Natural killer cell (primary cell): ENCODE measurements around the gene STK32A. TPM values are rescaled to one million over a fixed set of nuclear protein-coding genes. Genes with fewer than 3 reads are reported as not detected.

Experiments
- ATAC-seq, 3 donors: fragments of 150-1000 bp in 2 of 3; fragments of 200-7000 bp in 1 of 3; cut with Tn5 transposase; 1 replicate in 1 of 3; 2 replicates in 2 of 3; pipeline ENCODE4 v1.10.0; 2021; ENCODE audit warnings: mild to moderate bottlenecking in 2 of 3, moderate library complexity in 2 of 3
- DNase-seq, 2 donors: peaks; one replicate each; pipeline versions ENCODE4 v3.0.0 to v3.0.0-alpha.2; 2013 to 2021; ENCODE audit warnings: mixed read lengths in 1 of 2
- H3K27ac ChIP-seq: one replicate; pipeline ENCODE4 v1.5.1; 2013; ENCODE audit warnings: mild to moderate bottlenecking, low read length
- H3K27me3 ChIP-seq: one replicate; pipeline ENCODE4 v1.6.1; 2013; ENCODE audit warnings: low read length; ENCODE audit not compliant: control insufficient read depth, insufficient read depth
- H3K36me3 ChIP-seq: one replicate; pipeline ENCODE4 v1.6.1; 2013; ENCODE audit warnings: low read length; ENCODE audit not compliant: control insufficient read depth, insufficient read depth
- H3K4me1 ChIP-seq: one replicate; pipeline ENCODE4 v1.6.1; 2013; ENCODE audit warnings: low read length; ENCODE audit not compliant: control insufficient read depth, insufficient read depth
- H3K4me3 ChIP-seq: one replicate; pipeline ENCODE4 v1.5.1; 2013; ENCODE audit warnings: low read length
- H3K9me3 ChIP-seq: one replicate; pipeline ENCODE4 v1.6.1; 2013; ENCODE audit warnings: low read length; ENCODE audit not compliant: control insufficient read depth, insufficient read depth
- H3K27ac Mint-ChIP-seq, 2 donors: one replicate each; pipeline ENCODE4 v1.8.0; 2022; ENCODE audit warnings: mild to moderate bottlenecking in 2 of 2, mixed read lengths in 2 of 2, moderate library complexity in 1 of 2
- H3K27me3 Mint-ChIP-seq, 2 donors: one replicate each; pipeline ENCODE4 v1.8.0; 2022; ENCODE audit warnings: low read depth in 2 of 2, mixed read lengths in 2 of 2
- H3K36me3 Mint-ChIP-seq: one replicate; pipeline ENCODE4 v1.8.0; 2022; ENCODE audit warnings: mixed read lengths
- H3K4me1 Mint-ChIP-seq, 2 donors: one replicate each; pipeline ENCODE4 v1.8.0; 2022; ENCODE audit warnings: mixed read lengths in 2 of 2
- H3K4me3 Mint-ChIP-seq: one replicate; pipeline ENCODE4 v1.8.0; 2022; ENCODE audit warnings: mild to moderate bottlenecking, moderate library complexity, mixed read lengths
- H3K9me3 Mint-ChIP-seq, 2 donors: one replicate each; pipeline ENCODE4 v1.8.0; 2022; ENCODE audit warnings: mixed read lengths in 2 of 2
- CTCF ChIP-seq: fragments of 200-600 bp; IDR thresholded peaks from one replicate; pipeline ENCODE4 v1.8.0; 2022; ENCODE audit warnings: antibody characterized with exemption
- WGBS: methylation state at CpG from one replicate; pipeline ENCODE4 v1.1.7; 2013; ENCODE audit warnings: missing lambda C conversion rate; ENCODE audit not compliant: insufficient coverage; 5-methylcytosine and 5-hydroxymethylcytosine counted together
- intact Hi-C: fragments of 100-400 bp; cut with micrococcal nuclease; formaldehyde crosslinking; loops from one replicate; pipeline ENCODE4 v1.14.2; 2022
- total RNA-seq, 4 donors: library from RNA; stranded (reverse); fragments of 120-200 nt in 1 of 4; gene quantifications; one replicate each; pipeline versions ENCODE4 v1.2.3 to v1.2.4, GENCODE V29; 2013 to 2022

Gene STK32A
- total RNA-seq, 3 donors from 2014 or later (not counting 1 experiment from before 2014, with no cell fraction given) = not detected

- Mint-ChIP-seq H3K36me3 (no peaks in the 10 kb centered on the region), H3K27ac (no peak overlapping the region), H3K9me3 (no peaks in the 10 kb centered on the region), H3K4me3 (no peak overlapping the region), H3K27me3 (peaks cover 10% of the 10 kb centered on the region in 2 donors), H3K4me1 (no peaks in the 10 kb centered on the region)
- no peak for ATAC-seq
- H3K4me1 ChIP-seq = no peaks in the 10 kb centered on the region
- no peak for DNase-seq
- no peak for TF ChIP-seq CTCF
- H3K27ac ChIP-seq = no peak overlapping the region
- no peaks in the 10 kb centered on the region for H3K36me3 ChIP-seq
- intact Hi-C loops = no loop called here
- H3K27me3 ChIP-seq = no peaks in the 10 kb centered on the region
- H3K4me3 ChIP-seq = no peak overlapping the region
- no peaks in the 10 kb centered on the region for H3K9me3 ChIP-seq
- WGBS = 86% methylated on average over 7 of the region's 8 CpGs
Observed at GRCh38 chr5:147410496-147411358, 175.9 kb downstream of the STK32A start.

GRCh38 chr5:147411359-147412319 is 176.8 kb downstream of the STK32A start:
- Histone ChIP-seq H3K36me3 (no peaks in the 10 kb centered on the region), H3K27ac (no peak overlapping the region), H3K9me3 (no peaks in the 10 kb centered on the region), H3K27me3 (no peaks in the 10 kb centered on the region), H3K4me1 (no peaks in the 10 kb centered on the region), H3K4me3 (no peak overlapping the region)
- intact Hi-C loops = no loop called here
- Mint-ChIP-seq H3K4me3 (no peak overlapping the region), H3K27ac (no peak overlapping the region), H3K36me3 (no peaks in the 10 kb centered on the region), H3K27me3 (peaks cover 10% of the 10 kb centered on the region in 2 donors), H3K9me3 (no peaks in the 10 kb centered on the region), H3K4me1 (no peaks in the 10 kb centered on the region)
- DNase-seq (no peak), ATAC-seq (no peak)
- WGBS = 77% methylated on average over 8 of the region's 8 CpGs
- no peak for TF ChIP-seq CTCF

- H3K4me3 ChIP-seq = no peak overlapping the region
- no peaks in the 10 kb centered on the region for H3K4me1 Mint-ChIP-seq
- no peaks in the 10 kb centered on the region for H3K36me3 Mint-ChIP-seq
- DNase-seq = no peak
- no peaks in the 10 kb centered on the region for H3K36me3 ChIP-seq
- intact Hi-C loops = no loop called here
- no peak overlapping the region for H3K27ac Mint-ChIP-seq
- H3K9me3 Mint-ChIP-seq = no peaks in the 10 kb centered on the region
- WGBS = 84% methylated on average over 2 of the region's 2 CpGs
- H3K27ac ChIP-seq = no peak overlapping the region
- no peaks in the 10 kb centered on the region for H3K27me3 ChIP-seq
- no peak for ATAC-seq
- no peak overlapping the region for H3K4me3 Mint-ChIP-seq
- no peaks in the 10 kb centered on the region for H3K4me1 ChIP-seq
- no peaks in the 10 kb centered on the region for H3K9me3 ChIP-seq
- peaks cover 10% of the 10 kb centered on the region in 2 donors for H3K27me3 Mint-ChIP-seq
- TF ChIP-seq CTCF = no peak
Observed at GRCh38 chr5:147412561-147412960, 177.7 kb downstream of the STK32A start.
